ENCODE measurements around the gene DHRS3. TPM values are rescaled to one million over a fixed set of nuclear protein-coding genes. Genes with fewer than 3 reads are reported as not detected.

DHRS3 gene
- total and polyA plus RNA-seq, 2 of the 13 experiments (the other 11 are each of a cell fraction or from before 2014, with no cell fraction given) = 48.5 to 90.5 TPM

- TF ChIP-seq ZNF660 (CRISPR knock-in tag; IDR thresholded peaks at IDR 0.05; ENCODE audit: borderline replicate concordance, low read depth) (no peak), ZNF136 (CRISPR knock-in tag; IDR thresholded peaks at IDR 0.05; ENCODE audit: low read depth) (no peak), ZNF543 (CRISPR knock-in tag; IDR thresholded peaks at IDR 0.05) (no peak), ZNF577 (CRISPR knock-in tag; IDR thresholded peaks at IDR 0.05; ENCODE audit: borderline replicate concordance, low read depth) (no peak), ZFP1 (CRISPR knock-in tag; IDR thresholded peaks at IDR 0.05) (no peak), SMAD9 (CRISPR knock-in tag; IDR thresholded peaks at IDR 0.05) (no peak), KDM5A (IDR thresholded peaks at IDR 0.05; ENCODE audit: borderline replicate concordance, low read length) (no peak), SMC3 (IDR thresholded peaks at IDR 0.05; ENCODE audit: low read length) (no peak), ZNF337 (CRISPR knock-in tag; IDR thresholded peaks at IDR 0.05; ENCODE audit: borderline replicate concordance, low read depth) (no peak)
Observed at GRCh38 chr1:12657060-12657884, 39.3 kb upstream of the DHRS3 start (continued).

DNA sequence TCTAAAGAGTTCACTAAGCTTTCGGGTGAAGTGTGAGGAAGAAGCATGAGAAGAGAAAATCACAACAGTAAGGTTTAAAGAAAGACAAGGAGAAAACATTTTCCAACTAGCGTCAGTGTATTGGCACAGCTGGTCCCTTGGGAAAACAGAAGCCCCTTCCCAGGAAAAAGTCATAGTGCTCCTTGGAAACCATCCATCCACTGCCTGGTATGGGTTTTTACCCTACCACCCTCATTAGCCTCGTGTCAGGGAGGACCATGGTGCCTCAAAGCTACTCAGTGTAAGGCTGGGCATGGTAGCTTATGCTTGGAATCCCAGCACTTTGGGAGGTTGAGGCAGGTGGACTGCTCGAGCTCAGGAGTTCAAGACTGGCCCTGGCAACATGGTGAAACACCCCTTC, 38.6 kb upstream of the DHRS3 start:
- no peak overlapping the region for H3K9ac ChIP-seq (ENCODE audit: insufficient read depth, low read depth, low read length)
- no peak for ATAC-seq
- POLR2A ChIA-PET = no interaction called here
- H4K20me1 ChIP-seq (ENCODE audit: insufficient read depth, low read length) = no peaks in the 10 kb centered on the region
- no peaks in the 10 kb centered on the region for H3K9me3 ChIP-seq (ENCODE audit: low read length)
- no peak for FAIRE-seq
- no peaks in the 10 kb centered on the region for H3K36me3 ChIP-seq (replicated peaks in 1 of 2; ENCODE audit: control insufficient read depth in 1 of 2, insufficient read depth in 2 of 2, low read length in 2 of 2)
- H3K27me3 ChIP-seq (ENCODE audit: control insufficient read depth in 1 of 2, insufficient read depth in 2 of 2, low read length in 2 of 2) = peaks cover 0 to 15% of the 10 kb centered on the region in 2 experiments; a peak in 2 of 5 replicates
- no TSS peak for BruUV-seq (replicated peaks)
- no peak overlapping the region for H2AFZ ChIP-seq (ENCODE audit: low read length)
- peaks cover 21% of the 10 kb centered on the region for H3K4me1 ChIP-seq (ENCODE audit: insufficient read depth, low read length)
- no peak overlapping the region for H3K4me2 ChIP-seq (ENCODE audit: low read depth, low read length)
- CTCF ChIA-PET (ENCODE audit: low intra/inter-chr PET ratio, low total read pairs) = no interaction called here
- 46% methylated on average over 4 of the region's 4 CpGs for WGBS (ENCODE audit: low lambda C conversion rate)
- no peaks in the 10 kb centered on the region for H3K79me2 ChIP-seq (ENCODE audit: insufficient read depth, low read length)
- no peak for DNase-seq (ENCODE audit: low spot score)
- intact Hi-C loops (cut with micrococcal nuclease; ENCODE audit: unreplicated experiment) = no loop called here
- in situ Hi-C loops (cut with HindIII; ENCODE audit: extremely low pct_ligation_motif_present, low pct_unique_long_range_greater_than_20kb) = loop anchor here (5.0 to 25.0 kb wide), 3 partner anchors 344 to 544 kb away; no protein-coding TSS in a partner anchor
- no peak overlapping the region for H3K27ac ChIP-seq (ENCODE audit: extremely low read length, insufficient read depth, low read length)
- H3K4me3 ChIP-seq (replicated peaks in 1 of 3; ENCODE audit: insufficient read depth in 1 of 3, low read depth in 2 of 3, low read length in 3 of 3) = no peak overlapping the region
- TF ChIP-seq XBP1 (CRISPR knock-in tag; IDR thresholded peaks at IDR 0.05) = no peak
- no peak for TF ChIP-seq KLF16 (CRISPR knock-in tag; IDR thresholded peaks at IDR 0.05)
- TF ChIP-seq MZF1 (CRISPR knock-in tag; IDR thresholded peaks at IDR 0.05; ENCODE audit: borderline replicate concordance) = no peak
- TF ChIP-seq TAF15 (IDR thresholded peaks at IDR 0.05; ENCODE audit: low read depth, low read length, poor library complexity, severe bottlenecking) = no peak
- TF ChIP-seq, protein P1, sequence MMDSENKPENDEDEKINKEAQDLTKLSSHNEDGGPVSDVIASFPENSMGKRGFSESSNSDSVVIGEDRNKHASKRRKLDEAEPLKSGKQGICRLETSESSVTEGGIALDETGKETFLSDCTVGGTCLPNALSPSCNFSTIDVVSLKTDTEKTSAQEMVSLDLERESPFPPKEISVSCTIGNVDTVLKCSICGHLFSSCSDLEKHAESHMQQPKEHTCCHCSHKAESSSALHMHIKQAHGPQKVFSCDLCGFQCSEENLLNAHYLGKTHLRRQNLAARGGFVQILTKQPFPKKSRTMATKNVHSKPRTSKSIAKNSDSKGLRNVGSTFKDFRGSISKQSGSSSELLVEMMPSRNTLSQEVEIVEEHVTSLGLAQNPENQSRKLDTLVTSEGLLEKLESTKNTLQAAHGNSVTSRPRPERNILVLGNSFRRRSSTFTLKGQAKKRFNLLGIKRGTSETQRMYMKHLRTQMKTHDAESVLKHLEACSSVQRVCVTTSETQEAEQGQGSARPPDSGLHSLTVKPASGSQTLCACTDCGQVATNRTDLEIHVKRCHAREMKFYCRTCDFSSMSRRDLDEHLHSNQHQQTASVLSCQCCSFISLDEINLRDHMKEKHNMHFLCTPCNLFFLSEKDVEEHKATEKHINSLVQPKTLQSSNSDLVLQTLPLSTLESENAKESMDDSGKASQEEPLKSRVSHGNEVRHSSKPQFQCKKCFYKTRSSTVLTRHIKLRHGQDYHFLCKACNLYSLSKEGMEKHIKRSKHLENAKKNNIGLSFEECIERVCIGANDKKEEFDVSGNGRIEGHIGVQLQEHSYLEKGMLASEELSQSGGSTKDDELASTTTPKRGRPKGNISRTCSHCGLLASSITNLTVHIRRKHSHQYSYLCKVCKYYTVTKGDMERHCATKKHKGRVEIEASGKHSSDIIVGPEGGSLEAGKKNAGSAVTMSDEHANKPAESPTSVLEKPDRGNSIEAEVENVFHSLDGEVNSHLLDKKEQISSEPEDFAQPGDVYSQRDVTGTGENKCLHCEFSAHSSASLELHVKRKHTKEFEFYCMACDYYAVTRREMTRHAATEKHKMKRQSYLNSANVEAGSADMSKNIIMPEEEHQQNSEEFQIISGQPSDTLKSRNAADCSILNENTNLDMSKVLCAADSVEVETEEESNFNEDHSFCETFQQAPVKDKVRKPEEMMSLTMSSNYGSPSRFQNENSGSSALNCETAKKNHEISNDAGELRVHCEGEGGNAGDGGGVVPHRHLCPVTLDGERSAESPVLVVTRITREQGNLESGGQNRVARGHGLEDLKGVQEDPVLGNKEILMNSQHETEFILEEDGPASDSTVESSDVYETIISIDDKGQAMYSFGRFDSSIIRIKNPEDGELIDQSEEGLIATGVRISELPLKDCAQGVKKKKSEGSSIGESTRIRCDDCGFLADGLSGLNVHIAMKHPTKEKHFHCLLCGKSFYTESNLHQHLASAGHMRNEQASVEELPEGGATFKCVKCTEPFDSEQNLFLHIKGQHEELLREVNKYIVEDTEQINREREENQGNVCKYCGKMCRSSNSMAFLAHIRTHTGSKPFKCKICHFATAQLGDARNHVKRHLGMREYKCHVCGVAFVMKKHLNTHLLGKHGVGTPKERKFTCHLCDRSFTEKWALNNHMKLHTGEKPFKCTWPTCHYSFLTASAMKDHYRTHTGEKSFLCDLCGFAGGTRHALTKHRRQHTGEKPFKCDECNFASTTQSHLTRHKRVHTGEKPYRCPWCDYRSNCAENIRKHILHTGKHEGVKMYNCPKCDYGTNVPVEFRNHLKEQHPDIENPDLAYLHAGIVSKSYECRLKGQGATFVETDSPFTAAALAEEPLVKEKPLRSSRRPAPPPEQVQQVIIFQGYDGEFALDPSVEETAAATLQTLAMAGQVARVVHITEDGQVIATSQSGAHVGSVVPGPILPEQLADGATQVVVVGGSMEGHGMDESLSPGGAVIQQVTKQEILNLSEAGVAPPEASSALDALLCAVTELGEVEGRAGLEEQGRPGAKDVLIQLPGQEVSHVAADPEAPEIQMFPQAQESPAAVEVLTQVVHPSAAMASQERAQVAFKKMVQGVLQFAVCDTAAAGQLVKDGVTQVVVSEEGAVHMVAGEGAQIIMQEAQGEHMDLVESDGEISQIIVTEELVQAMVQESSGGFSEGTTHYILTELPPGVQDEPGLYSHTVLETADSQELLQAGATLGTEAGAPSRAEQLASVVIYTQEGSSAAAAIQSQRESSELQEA (CRISPR knock-in tag; IDR thresholded peaks at IDR 0.05; ENCODE audit: not compliant biosample characterization) = no peak
